HG03025 (cell line): ENCODE data around the gene CAPN5.
"Not testable (repeated sequence)": the region's sequence is repeated elsewhere in the genome, so short reads cannot be mapped to it uniquely, and the experiment has no call there.

Experiments
- ATAC-seq: cut with Tn5 transposase; IDR thresholded peaks from one replicate; pipeline ENCODE4 v1.9.1; 2021; ENCODE audit warnings: mild to moderate bottlenecking, moderate library complexity; ENCODE audit not compliant: unreplicated experiment, low FRiP score

Gene CAPN5

DNA sequence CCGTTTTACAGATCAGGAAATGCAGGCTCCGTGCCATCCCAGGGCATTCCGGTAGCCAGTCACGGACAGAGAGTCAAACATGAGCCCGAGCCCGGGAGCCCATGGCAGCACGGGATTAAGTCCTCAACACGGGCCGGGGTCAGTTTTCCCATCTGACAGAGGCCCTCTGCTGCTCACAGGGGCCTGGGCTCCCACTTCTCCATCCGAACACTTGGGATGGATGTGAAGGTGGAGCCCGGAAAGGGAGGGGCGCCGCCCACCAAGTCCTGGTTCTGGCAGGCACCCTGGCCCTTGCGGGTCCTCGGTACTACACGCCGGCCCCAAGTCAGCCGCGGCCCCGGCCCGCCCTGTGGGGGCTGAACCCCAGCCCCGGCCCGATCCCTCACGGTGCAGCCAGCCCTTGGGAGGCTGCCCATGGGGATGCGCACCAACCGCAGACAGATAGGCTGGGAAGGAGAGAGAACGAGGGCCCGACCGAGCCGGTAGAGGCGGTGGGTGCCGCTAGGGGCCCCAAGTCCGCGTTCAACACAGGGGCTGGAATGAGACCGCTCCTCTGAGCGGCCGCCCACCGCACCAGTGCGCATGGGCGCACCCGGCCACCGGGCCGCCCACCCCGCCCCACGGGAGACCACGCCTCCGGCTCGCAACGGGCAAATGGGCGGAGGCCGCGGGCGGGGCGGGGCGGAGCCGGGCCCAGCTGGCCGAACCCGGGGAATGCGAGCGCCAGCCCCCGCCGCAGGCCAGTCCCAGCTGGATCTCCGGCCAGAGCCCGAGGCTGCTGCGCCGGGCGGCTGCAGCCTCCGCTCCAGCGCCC is at the start of gene CAPN5:
Gene CAPN5, plus strand, starts transcription at position 743 of the 814 bp plus-strand sequence. CDS start 17,916 bp downstream, outside the sequence.
- ATAC-seq, result peak; percentile 82

DNA sequence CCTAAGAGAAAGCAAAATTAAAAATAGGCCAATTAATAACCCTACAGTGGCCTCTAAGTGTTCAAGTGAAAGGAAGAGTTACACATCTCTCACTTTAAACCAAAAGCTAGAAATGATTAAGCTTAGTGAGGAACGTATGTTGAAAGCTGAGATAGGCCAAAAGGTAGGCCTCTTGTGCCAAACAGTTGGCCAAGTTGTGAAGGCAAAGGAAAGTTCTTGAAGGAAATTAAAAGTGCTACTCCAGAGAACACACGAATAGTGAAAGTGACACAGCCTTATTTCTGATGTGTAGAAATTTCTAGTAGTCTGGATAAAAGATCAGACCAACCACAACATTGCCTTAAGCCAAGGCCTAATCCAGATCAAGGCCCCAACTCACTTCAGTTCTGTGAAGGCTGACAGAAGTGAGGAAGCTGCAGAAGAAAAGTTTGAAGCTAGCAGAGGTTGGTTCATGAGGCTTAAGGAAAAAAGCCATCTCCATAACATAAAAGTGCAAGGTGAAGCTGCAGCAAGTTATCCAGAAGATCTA is 48.3 kb upstream of the CAPN5 start:
- ATAC-seq, result not testable (repeated sequence)

DNA sequence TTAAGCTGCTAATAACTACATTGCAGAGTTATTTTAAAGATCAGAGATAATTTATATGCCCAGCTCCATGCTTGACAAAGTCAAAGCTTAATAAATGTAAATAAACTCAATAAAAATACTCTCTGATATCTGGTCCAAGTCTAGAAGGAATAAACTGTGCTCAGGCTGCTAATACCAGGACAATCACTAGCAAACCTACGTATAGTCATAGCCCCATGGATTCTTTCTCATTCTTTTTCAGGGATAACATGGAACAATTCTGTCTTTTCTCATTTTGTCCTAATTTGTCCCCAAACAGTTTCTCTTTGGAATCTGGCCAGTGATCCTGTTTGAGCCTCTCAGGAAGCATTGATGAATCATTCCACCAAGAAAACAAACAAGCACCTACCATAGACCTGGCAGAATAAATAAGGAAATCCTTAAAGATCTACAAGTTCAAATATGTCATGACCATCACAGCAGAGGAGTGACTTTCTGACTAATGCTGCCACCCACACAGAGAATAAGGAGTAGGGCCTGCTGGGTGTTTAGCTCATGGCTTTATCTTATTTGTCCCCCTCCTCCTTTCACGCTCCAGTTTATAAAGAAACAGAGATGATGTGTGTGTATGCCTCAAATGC is 46.7 kb upstream of the CAPN5 start:
- no peak for ATAC-seq

DNA sequence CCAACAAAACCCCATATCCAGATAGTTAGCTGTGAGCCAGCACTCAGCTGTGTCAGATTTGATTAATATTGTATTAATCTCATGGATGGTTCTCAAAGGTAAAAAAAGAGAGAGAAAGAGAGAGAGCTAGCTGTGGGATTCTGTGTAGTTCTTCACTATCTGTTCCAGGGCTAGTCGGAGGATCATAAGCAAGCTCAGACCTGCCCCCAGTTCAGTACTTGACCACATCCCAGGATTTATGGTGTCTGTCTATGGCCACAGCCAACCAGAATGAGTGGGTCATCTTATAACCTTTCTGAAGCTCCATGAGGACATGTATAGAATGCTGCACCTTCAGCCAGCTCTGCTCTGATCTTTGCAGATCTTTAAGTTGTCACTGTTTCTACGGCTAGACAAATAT is 46.0 kb upstream of the CAPN5 start:
- ATAC-seq, result no peak

DNA sequence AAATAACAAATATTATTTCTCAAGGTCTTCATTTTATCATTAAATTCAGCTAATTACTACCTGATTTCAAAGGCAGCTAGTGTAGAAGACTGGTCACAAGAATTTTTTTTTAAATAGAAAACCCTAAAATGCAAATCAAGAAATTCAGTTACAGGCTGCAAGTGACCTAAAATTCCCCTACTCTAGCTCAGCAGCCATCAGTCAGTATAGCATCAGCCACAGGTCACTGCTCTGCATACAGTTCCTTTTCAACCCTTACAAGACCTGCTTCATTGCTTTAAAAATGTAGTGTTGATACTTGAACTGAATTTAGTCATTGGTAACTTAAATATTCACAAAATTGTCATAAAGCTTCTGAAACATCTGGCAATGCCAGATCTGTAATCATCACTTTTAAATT is 42.0 kb upstream of the CAPN5 start:
- ATAC-seq, result no peak

DNA sequence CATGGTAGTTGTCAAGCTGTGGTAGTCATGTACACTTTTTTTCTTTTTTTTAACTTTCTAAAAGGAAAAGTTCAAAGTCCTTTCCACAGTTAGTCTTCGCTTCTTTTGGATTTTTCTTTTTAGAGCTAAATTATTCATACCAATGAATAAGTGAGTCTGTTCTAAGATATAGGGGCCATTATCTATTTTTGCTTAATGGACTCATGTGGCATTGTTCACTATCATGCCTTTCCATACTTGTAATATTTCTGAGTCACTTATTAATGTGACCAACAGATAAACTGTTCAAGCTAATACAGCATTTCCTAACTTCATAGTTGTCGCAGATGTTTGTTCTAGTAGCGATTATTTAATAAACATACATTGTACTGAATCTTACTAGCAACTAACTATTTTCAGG is 40.5 kb upstream of the CAPN5 start:
- no peak for ATAC-seq

DNA sequence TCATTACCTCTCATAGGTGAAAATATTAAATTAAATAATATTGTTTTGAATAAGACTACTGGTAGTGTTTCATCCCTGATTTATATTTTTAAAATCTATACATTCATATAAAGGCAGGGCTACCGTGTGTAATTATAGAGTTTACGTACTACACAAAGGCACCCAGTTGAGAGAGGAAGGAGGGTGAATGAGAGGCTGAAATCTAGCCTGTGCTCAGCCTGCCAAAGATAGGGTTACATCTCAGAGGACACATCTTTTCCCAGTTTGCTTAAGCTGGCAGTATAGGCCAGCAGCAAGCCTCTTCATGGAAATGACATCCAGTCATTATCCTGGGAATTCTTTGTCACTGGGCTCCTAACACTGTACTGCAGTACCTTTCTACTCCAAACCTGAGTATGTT is 40.0 kb upstream of the CAPN5 start:
- ATAC-seq, result no peak

DNA sequence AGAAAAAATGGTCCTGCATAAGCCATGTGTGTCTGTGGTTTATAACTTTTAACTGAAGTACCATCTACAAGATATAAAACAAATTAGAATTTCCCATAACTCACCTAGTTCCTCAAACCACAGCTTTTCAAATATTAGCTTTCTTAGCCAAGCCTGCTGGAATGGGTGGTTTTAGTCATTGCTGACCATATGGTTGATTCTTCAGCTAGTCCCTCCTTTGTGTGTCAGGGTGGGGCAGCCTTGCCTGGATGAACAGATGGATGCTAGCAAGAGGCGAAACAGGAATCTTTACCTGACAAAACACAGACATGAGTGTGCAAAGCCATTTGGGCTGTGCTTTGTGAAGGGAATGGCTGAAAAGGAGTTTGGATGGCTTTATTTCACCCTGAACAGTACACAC is 39.5 kb upstream of the CAPN5 start:
- no peak for ATAC-seq

DNA sequence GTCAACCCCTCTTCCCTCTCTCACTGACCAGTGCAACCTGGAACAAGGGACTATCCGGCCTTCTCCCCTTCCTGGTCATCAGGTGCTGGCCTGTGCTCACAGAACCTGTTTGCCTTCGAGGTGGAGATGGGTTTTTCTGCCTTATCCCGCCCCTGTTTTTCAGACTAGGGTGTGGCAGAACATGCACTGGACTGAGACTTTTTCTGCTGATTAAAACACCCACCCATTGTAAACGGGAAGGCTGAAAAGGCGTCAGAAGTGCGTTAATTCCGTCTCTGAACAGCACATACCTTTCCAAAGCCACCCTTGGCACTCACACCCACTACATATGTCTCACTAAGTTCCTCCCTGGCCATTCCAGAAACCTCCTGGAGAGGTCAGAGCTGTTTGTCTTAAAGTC is 36.9 kb upstream of the CAPN5 start:
- no peak for ATAC-seq

DNA sequence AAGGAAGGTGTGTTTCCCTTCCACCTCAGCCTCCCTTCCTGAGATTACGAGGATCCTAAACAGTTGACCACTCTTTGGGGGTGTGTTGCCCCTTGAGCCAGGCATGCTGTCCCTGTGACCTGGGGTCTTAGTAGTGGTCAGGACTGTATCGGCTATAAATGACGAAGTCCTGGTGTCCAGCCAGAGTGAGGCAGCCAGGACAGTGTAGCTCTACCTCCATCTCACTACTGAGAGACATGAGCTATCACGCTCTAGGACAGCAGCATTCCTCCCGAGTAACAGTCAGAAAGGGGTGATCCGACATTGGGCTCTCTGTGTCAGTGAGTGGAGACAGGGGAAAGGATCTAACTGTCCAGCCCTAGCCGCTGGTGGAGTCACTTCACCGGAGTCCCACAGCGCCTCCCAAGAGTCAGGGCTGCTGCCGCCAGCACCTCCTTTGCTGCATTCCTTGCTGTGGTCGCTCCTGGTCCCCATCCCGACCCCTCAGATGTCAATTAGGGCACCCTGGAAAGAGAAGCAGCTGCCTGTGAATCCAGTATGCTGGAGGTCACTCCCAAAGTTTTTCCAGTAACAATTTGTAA is 35.8 kb upstream of the CAPN5 start:
- ATAC-seq, result no peak

DNA sequence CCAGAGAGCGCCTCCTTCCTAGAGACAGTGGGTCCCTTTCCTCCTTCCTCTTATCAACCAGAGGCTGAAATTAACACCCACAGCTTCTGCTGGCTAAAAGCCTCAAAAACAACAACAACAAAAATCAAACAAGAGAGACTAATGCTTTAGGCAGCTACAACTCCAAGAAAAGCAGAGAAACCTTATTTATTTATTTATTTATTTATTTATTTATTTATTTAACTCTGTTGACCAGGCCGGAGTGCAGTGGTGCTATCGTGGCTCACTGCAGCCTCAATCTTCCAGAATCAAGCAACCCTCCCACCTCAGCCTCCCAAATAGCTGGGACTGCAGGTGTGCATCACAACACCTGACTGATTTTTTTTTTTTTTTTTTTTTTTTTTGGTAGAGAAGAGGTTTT is 35.2 kb upstream of the CAPN5 start:
- ATAC-seq, result no peak

DNA sequence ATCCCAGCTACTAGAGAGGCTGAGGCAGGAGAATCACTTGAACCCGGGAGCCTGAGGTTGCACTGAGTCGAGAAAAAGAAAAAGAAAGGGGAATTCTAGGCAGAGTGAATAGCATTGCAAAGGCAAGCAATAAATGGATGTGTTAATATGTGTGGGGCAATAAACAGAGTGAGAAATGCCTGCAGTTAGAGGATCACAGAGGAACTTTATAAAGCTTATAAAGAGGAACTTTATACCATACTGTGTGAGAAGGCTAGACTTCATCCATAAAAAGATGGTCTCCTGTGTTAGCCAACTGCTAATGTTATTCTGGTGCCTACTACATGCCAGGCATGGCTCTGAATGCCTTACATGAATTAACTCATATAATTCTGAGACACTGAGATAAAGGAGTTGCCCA is 31.7 kb upstream of the CAPN5 start:
- no peak for ATAC-seq

DNA sequence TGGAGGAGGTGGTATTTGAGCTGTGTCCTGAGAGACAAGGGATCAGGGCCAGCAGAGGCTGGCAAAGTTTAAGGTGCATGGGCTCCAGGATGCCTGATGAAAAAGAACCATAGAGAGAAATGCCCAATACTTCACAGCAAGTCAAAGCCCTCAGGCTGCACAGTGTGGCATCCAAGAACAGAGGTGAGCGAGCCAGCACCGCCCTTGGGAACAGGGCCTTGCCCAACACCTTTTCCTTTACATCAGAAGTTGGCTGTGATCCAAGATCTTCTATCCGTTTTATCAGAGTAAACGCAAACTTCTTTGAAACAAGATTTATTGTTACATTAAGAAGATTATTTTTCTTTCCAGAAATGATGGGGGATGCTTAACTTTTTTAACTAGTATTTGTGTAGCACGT is 31.2 kb upstream of the CAPN5 start:
- ATAC-seq, result no peak

DNA sequence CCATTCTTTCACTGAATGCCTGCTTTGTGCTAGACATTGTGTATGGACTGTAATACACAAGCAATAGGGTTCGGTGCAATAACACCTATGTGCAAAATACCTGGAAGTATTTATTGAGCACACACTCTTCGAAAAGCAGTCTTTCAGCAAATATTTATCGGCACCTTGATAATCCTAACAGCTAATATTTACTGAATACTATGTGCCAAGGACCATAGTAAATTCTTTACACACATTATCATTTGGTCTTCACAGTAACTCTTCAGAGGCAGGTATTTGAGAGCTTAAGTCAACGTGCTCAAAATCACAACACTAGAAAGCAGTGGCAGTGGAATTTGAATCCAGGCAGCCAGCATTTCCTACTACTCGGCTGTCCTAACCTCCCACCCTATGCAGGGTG is 30.4 kb upstream of the CAPN5 start:
- no peak for ATAC-seq

DNA sequence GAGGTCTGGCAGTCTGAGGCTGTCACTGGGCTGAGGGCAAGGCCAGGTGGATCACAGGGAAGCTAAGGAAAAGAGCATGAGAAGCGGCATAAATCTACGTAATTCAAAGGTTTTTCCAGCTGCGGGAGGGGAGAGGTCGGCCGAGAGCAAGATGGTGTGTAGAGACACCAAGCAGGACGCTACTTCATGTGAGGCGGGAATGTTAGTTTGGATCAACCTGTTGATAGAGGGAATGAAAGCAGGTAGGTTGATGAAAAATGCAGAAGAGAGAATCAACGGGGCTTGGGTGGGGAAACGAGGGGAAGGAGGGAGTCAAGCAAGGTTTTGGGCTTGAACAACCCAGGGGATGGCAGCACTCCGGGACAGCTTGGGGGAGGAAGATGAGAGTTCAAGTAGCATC is 29.7 kb upstream of the CAPN5 start:
- ATAC-seq, result no peak

DNA sequence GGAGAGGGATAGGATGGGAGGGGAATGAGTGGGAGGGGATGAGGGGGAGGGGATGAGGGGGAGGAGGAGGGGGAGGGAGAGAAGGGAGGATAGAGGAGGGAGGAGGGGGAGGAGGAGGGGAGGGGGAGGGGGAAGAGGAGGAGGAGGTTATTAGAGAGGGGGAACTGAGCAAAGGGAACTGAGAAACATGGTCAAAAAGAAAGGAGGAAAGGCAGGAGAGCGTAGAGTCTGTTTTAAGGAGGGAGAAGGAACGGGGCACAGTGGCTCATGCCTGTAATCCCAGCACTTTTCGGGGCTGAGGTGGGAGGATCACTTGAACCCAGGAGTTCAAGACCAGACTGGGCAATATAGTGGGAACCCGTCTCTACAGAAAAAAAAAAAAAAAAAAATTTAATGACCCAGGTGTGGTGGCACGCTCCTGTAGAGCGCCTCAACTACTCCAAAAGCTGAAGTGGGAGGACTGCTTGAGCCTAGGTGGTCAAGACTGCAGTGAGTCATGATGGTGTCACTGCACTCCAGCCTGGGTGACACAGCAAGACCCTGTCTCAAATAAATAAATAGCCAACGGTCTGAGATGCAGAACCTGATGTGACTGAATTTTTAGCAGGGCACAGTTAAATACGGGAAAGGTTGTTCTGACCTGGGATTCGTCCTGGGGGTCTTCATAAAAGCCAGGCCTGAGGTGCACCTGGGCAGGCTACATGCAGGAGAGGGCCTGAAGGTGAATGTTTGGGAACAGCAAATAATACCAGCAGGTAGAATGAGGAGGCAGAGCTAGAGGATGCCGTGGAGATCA is 28.5 kb upstream of the CAPN5 start:
- no peak for ATAC-seq

DNA sequence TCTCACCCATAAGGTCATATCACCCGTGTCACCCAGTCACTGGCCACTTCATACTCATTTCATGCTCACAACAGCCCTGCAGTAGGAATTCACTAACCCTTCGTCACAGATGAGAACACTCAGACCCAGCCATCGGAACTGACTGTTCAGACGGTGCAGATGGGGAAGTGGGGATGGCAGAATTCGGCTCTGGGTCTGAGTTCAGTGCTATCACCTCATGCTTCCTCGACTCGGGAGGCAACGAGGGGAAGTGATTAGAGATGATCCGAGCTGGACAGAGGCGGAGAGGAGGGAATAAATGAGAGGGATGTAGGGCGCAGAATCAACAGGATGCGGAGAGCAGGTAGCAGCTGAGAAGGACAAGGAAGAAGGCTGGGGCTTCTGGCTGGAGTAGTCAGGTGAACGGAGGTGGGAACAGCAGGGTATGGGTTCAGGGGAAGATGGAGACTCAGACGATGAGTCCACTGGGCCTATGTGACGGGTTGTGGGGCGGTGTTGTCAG is 27.9 kb upstream of the CAPN5 start:
- peak; percentile 44 for ATAC-seq

DNA sequence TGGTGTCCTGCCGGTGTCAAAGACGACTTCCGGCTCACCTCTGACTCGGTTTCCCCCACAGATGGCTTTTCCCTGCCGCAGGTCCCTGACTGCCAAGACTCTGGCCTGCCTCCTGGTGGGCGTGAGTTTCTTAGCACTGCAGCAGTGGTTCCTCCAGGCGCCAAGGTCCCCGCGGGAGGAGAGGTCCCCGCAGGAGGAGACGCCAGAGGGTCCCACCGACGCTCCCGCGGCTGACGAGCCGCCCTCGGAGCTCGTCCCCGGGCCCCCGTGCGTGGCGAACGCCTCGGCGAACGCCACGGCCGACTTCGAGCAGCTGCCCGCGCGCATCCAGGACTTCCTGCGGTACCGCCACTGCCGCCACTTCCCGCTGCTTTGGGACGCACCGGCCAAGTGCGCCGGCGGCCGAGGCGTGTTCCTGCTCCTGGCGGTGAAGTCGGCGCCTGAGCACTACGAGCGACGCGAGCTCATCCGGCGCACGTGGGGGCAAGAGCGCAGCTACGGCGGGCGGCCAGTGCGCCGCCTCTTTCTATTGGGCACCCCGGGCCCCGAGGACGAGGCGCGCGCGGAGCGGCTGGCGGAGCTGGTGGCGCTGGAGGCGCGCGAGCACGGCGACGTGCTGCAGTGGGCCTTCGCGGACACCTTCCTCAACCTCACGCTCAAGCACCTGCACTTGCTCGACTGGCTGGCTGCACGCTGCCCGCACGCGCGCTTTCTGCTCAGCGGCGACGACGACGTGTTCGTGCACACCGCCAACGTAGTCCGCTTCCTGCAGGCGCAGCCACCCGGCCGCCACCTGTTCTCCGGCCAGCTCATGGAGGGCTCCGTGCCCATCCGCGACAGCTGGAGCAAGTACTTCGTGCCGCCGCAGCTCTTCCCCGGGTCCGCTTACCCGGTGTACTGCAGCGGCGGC is 27.0 kb upstream of the CAPN5 start:
- no peak for ATAC-seq

DNA sequence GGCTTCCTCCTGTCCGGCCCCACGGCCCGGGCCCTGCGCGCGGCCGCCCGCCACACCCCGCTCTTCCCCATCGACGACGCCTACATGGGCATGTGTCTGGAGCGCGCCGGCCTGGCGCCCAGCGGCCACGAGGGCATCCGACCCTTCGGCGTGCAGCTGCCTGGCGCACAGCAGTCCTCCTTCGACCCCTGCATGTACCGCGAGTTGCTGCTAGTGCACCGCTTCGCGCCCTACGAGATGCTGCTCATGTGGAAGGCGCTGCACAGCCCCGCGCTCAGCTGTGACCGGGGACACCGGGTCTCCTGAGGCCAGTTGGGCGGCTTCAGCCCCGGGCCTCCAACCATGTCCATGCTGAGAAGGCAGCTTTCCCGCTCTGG is 26.4 kb upstream of the CAPN5 start:
- ATAC-seq, result no peak

DNA sequence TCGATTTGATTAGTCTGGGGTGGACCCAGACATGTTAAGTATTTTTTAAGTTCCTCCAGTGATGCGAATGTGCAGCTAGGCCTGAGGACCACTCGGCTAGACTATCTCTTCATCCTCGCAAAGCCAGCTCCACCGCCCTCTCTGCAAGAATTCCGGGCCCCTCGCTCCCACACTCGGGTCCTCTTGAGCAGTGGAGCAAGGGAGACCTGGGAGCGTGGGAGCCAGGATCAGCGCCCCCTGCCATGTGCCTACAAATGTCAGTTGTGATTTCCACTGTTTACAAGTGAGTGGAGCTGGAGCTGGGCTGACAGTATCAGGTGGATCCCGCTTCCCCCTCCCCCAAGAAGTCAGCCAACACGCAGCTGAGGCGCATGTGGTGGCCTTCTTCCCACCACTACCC is 25.9 kb upstream of the CAPN5 start:
- no peak for ATAC-seq
